Ishikawa (cell line): Measurements from ENCODE around the gene OLAH.

ENCODE experiments used
- CEBPB ChIP-seq: IDR thresholded peaks from 2 replicates; pipeline ENCODE4 v1.6.1; 2012
- CREB1 ChIP-seq: IDR thresholded peaks from 2 replicates; pipeline ENCODE4 v1.6.1; 2012; ENCODE audit warnings: low read depth
- EGR1 ChIP-seq: IDR thresholded peaks from 2 replicates; pipeline ENCODE4 v1.6.1; 2012
- EP300 ChIP-seq: IDR thresholded peaks from 2 replicates; pipeline ENCODE4 v1.6.1; 2012; ENCODE audit warnings: borderline replicate concordance
- FOXM1 ChIP-seq: IDR thresholded peaks from 2 replicates; pipeline ENCODE4 v1.6.1; 2012; ENCODE audit warnings: low read depth, borderline replicate concordance
- MAX ChIP-seq: IDR thresholded peaks from 2 replicates; pipeline ENCODE4 v1.6.1; 2012
- NFIC ChIP-seq: IDR thresholded peaks from 2 replicates; pipeline ENCODE4 v1.6.1; 2012
- RAD21 ChIP-seq: IDR thresholded peaks from 2 replicates; pipeline ENCODE4 v1.6.1; 2012; ENCODE audit warnings: low read depth
- REST ChIP-seq: IDR thresholded peaks from 2 replicates; pipeline ENCODE4 v1.6.1; 2012; ENCODE audit warnings: low read depth, mild to moderate bottlenecking
- TAF1 ChIP-seq: IDR thresholded peaks from 2 replicates; pipeline ENCODE4 v1.6.1; 2012; ENCODE audit warnings: low read depth, mild to moderate bottlenecking
- TCF12 ChIP-seq: IDR thresholded peaks from 2 replicates; pipeline ENCODE4 v1.6.1; 2012; ENCODE audit warnings: low read depth
- TEAD4 ChIP-seq: IDR thresholded peaks from 2 replicates; pipeline ENCODE4 v1.6.1; 2012
- USF1 ChIP-seq: IDR thresholded peaks from 2 replicates; pipeline ENCODE4 v1.6.1; 2012
- YY1 ChIP-seq: IDR thresholded peaks from 2 replicates; pipeline ENCODE4 v1.6.1; 2012; ENCODE audit warnings: low read depth
- ZBTB7A ChIP-seq: IDR thresholded peaks from 2 replicates; pipeline ENCODE4 v1.6.1; 2012; ENCODE audit warnings: low read depth

The OLAH gene

GRCh38 chr10:15043674-15044073 is at the start of gene OLAH:
Gene OLAH (plus strand): TSS chr10:15043943. CDS start chr10:15047289, 3,346 bp downstream.
- no peak for TF ChIP-seq TCF12
- no peak for TF ChIP-seq EP300
- no peak for TF ChIP-seq RAD21
- TF ChIP-seq YY1, result no peak
- no peak for TF ChIP-seq TAF1
- no peak for TF ChIP-seq NFIC
- TF ChIP-seq CREB1, result no peak
- TF ChIP-seq ZBTB7A, result no peak
- TF ChIP-seq FOXM1, result no peak
- TF ChIP-seq EGR1, result no peak
- no peak for TF ChIP-seq TEAD4
- TF ChIP-seq USF1, result no peak
- TF ChIP-seq CEBPB, result no peak

GRCh38 chr10:14995964-14996565 is 47.7 kb upstream of the OLAH start:
- TF ChIP-seq CEBPB (no peak), TAF1 (no peak), ZBTB7A (no peak), TEAD4 (no peak), EP300 (no peak), FOXM1 (no peak), CREB1 (no peak), REST (no peak), MAX (no peak), NFIC (no peak), USF1 (no peak)

- peak; percentile 58 for TF ChIP-seq NFIC
These were observed 30.2 kb upstream of the OLAH start for GRCh38 chr10:15013530-15013929.

GRCh38 chr10:15015451-15015850 is 28.3 kb upstream of the OLAH start:
- TF ChIP-seq RAD21 (no peak), EP300 (no peak), USF1 (no peak), MAX (no peak), TEAD4 (no peak), CEBPB (no peak), FOXM1 (no peak), EGR1 (no peak), YY1 (no peak), ZBTB7A (no peak), CREB1 (no peak), NFIC (no peak), TCF12 (no peak), REST (no peak), TAF1 (no peak)

GRCh38 chr10:15027741-15028140 is 16.0 kb upstream of the OLAH start:
- no peak for TF ChIP-seq MAX
- TF ChIP-seq USF1, result no peak
- TF ChIP-seq EGR1, result no peak
- no peak for TF ChIP-seq TEAD4
- no peak for TF ChIP-seq FOXM1
- no peak for TF ChIP-seq RAD21
- no peak for TF ChIP-seq CEBPB
- TF ChIP-seq NFIC, result no peak
- TF ChIP-seq TAF1, result no peak
